Colonic mucosa (tissue), 4 donors: ENCODE results near the gene TP53BP2. TPM values are rescaled to one million over a fixed set of nuclear protein-coding genes. Genes with fewer than 3 reads are reported as not detected.

ENCODE experiments used
- DNase-seq: peaks from one replicate; pipeline ENCODE4 v3.0.0-alpha.2; 2020
- H3K27ac ChIP-seq: fragments of 200-600 bp; one replicate; pipeline ENCODE4 v1.8.0; 2021
- H3K27me3 ChIP-seq: fragments of 200-600 bp; one replicate; pipeline ENCODE4 v1.8.0; 2021
- H3K36me3 ChIP-seq: fragments of 200-600 bp; one replicate; pipeline ENCODE4 v1.8.0; 2021
- H3K4me1 ChIP-seq: fragments of 200-600 bp; one replicate; pipeline ENCODE4 v1.8.0; 2021; ENCODE audit warnings: mild to moderate bottlenecking
- H3K4me3 ChIP-seq: fragments of 200-600 bp; one replicate; pipeline ENCODE4 v1.8.0; 2021
- H3K9ac ChIP-seq, 2 donors: one replicate each; pipeline ENCODE4 v1.7.0; 2013; ENCODE audit warnings: control low read depth in 2 of 2, low read depth in 2 of 2, low read length in 2 of 2
- H3K9me3 ChIP-seq: fragments of 200-600 bp; one replicate; pipeline ENCODE4 v1.8.0; 2021
- CTCF ChIP-seq: fragments of 200-600 bp; IDR thresholded peaks from one replicate; pipeline ENCODE4 v1.8.0; 2022; ENCODE audit warnings: antibody characterized with exemption, mild to moderate bottlenecking
- intact Hi-C: fragments of 100-400 bp; cut with DNase I; formaldehyde crosslinking; loops from one replicate; pipeline ENCODE4 v1.14.1; 2022
- total RNA-seq, 2 donors: library from RNA; stranded (reverse); fragmentation: NEBNext Ultra II Directional in 1 of 2; extraction: Animal tissue kit (Norgen Biotek cat#: 25700) in 1 of 2; gene quantifications; one replicate each; pipeline ENCODE4 v1.2.1, GENCODE V29; 2021
- donor health status: healthy.
- donor health status: DM: no; HTN: no; CAD: no.
- donor health status: DM: no; HTN: no; CAD: no.

TP53BP2 gene
- total RNA-seq, 2 donors from 2014 or later = 28.8 to 39.6 TPM

- no peak overlapping the region for H3K4me3 ChIP-seq
- H3K4me1 ChIP-seq = no peaks in the 10 kb centered on the region
- peak; percentile 9 for DNase-seq
- no peak overlapping the region for H3K9ac ChIP-seq
- no peaks in the 10 kb centered on the region for H3K27me3 ChIP-seq
- H3K27ac ChIP-seq = no peak overlapping the region
- TF ChIP-seq CTCF = no peak
- no peaks in the 10 kb centered on the region for H3K9me3 ChIP-seq
- intact Hi-C loops = no loop called here
- H3K36me3 ChIP-seq = peaks cover 18% of the 10 kb centered on the region
These were observed 68.8 kb downstream of the TP53BP2 start for GRCh38 chr1:223776826-223777454.

GRCh38 chr1:223776075-223776814 lies 69.5 kb downstream of the TP53BP2 start:
- no peak for TF ChIP-seq CTCF
- Histone ChIP-seq H3K9me3 (no peaks in the 10 kb centered on the region), H3K4me3 (no peak overlapping the region), H3K27me3 (no peaks in the 10 kb centered on the region), H3K9ac (no peak overlapping the region), H3K36me3 (peaks cover 18% of the 10 kb centered on the region), H3K27ac (no peak overlapping the region), H3K4me1 (no peaks in the 10 kb centered on the region)
- intact Hi-C loops = no loop called here
- peak; percentile 23 for DNase-seq

GRCh38 chr1:223775711-223776074 lies 70.1 kb downstream of the TP53BP2 start:
- Histone ChIP-seq H3K4me1 (no peaks in the 10 kb centered on the region), H3K4me3 (no peak overlapping the region), H3K27me3 (no peaks in the 10 kb centered on the region), H3K27ac (no peak overlapping the region), H3K9me3 (no peaks in the 10 kb centered on the region), H3K36me3 (peaks cover 22% of the 10 kb centered on the region), H3K9ac (no peak overlapping the region)
- intact Hi-C loops = no loop called here
- peak; percentile 9 for DNase-seq
- TF ChIP-seq CTCF = no peak

GRCh38 chr1:223775054-223775453 lies 70.7 kb downstream of the TP53BP2 start:
- Histone ChIP-seq H3K4me3 (no peak overlapping the region), H3K9me3 (no peaks in the 10 kb centered on the region), H3K36me3 (peaks cover 26% of the 10 kb centered on the region), H3K27ac (no peak overlapping the region), H3K27me3 (no peaks in the 10 kb centered on the region), H3K4me1 (no peaks in the 10 kb centered on the region), H3K9ac (no peak overlapping the region)
- peak; percentile 6 for DNase-seq
- TF ChIP-seq CTCF = no peak
- intact Hi-C loops = no loop called here

- DNase-seq = peak; percentile 14
- no peaks in the 10 kb centered on the region for H3K4me1 ChIP-seq
- no peaks in the 10 kb centered on the region for H3K9me3 ChIP-seq
- H3K27me3 ChIP-seq = no peaks in the 10 kb centered on the region
- intact Hi-C loops = no loop called here
- peaks cover 29% of the 10 kb centered on the region for H3K36me3 ChIP-seq
- no peak for TF ChIP-seq CTCF
- no peak overlapping the region for H3K27ac ChIP-seq
- H3K4me3 ChIP-seq = no peak overlapping the region
- H3K9ac ChIP-seq = no peak overlapping the region
These were observed 71.5 kb downstream of the TP53BP2 start for GRCh38 chr1:223774134-223774814.
